H1 (cell line): Measurements from ENCODE around the gene MPP2. TPM values are rescaled to one million over a fixed set of nuclear protein-coding genes. Genes with fewer than 3 reads are reported as not detected.

ENCODE experiments used
- CHD2 ChIP-seq: IDR thresholded peaks from 2 replicates; pipeline ENCODE4 v1.6.1; 2012; ENCODE audit warnings: low read length, improper control_type of control experiment
- CTCF ChIP-seq, 3 experiments: IDR thresholded peaks; 1 replicate in 2 of 3; 2 replicates in 1 of 3; pipeline versions ENCODE4 v1.5.1 to v1.6.1; 2011; ENCODE audit warnings: low read length in 3 of 3, mild to moderate bottlenecking in 3 of 3, inconsistent platforms in 2 of 3, low read depth in 1 of 3, moderate library complexity in 1 of 3; ENCODE audit not compliant: insufficient read depth in 1 of 3; ENCODE audit errors: control extremely low read depth in 1 of 3
- polyA plus RNA-seq, 7 experiments: library from polyadenylated mRNA; depleted of rRNA in 3 of 7; stranded (reverse) in 5 of 7; unstranded in 2 of 7; fragments of >200 nt in 5 of 7; fragments of 200-250 nt in 2 of 7; gene quantifications; 1 replicate in 5 of 7; 2 replicates in 1 of 7; 4 replicates in 1 of 7; pipeline versions ENCODE4 v1.2.1 to v1.2.3, GENCODE V29; 2011 to 2013; ENCODE audit warnings: missing spikeins in 2 of 7, mixed read lengths in 2 of 7
- total RNA-seq: library from RNA; stranded (reverse); fragmentation: NEBNext Ultra II Directional; extraction: Animal tissue kit (Norgen Biotek cat#: 25700); gene quantifications from 2 replicates; pipeline ENCODE4 v1.2.1, GENCODE V29; 2021

Gene MPP2
- total and polyA plus RNA-seq, 2 of the 8 experiments (the other 6 are each of a cell fraction or from before 2014, with no cell fraction given): 30.9 to 34.1 TPM

- TF ChIP-seq CTCF (IDR thresholded peaks at IDR 0.05; ENCODE audit: control extremely low read depth in 1 of 3, insufficient read depth in 1 of 3, low read depth in 1 of 3, low read length in 3 of 3) (no peak), CHD2 (no peak)
- TF ChIP-seq, all 59 proteins: peak for 0
These were observed 2.3 kb upstream of the MPP2 start (continued) for GRCh38 chr17:43909537-43910231.
